ENCODE data around the gene CKAP4. TPM values are rescaled to one million over a fixed set of nuclear protein-coding genes. Genes with fewer than 3 reads are reported as not detected.

Gene CKAP4
- total and polyA plus RNA-seq, 2 of the 13 experiments (the other 11 are each of a cell fraction or from before 2014, with no cell fraction given), result 39.2 to 70.2 TPM

- TF ChIP-seq FOXO1 (CRISPR knock-in tag; IDR thresholded peaks at IDR 0.05) (peak; percentile 96), DDIT3 (CRISPR knock-in tag; IDR thresholded peaks at IDR 0.05) (no peak), ETV5 (CRISPR knock-in tag; IDR thresholded peaks at IDR 0.05; ENCODE audit: borderline replicate concordance) (peak; percentile 98), PAX8 (CRISPR knock-in tag; IDR thresholded peaks at IDR 0.05; ENCODE audit: borderline replicate concordance) (no peak), ZKSCAN5 (CRISPR knock-in tag; IDR thresholded peaks at IDR 0.05) (peak; percentile 75; the same call in 1 of the 2 replicates), ZNF224 (CRISPR knock-in tag; IDR thresholded peaks at IDR 0.05) (0 out of 2 replicates have a peak, but pooled peaks have one; percentile 54), ZBTB49 (CRISPR knock-in tag; IDR thresholded peaks at IDR 0.05; ENCODE audit: borderline replicate concordance) (no peak), EEA1 (CRISPR knock-in tag; IDR thresholded peaks at IDR 0.05; ENCODE audit: borderline replicate concordance) (no peak), ZNF775 (CRISPR knock-in tag; IDR thresholded peaks at IDR 0.05; ENCODE audit: borderline replicate concordance) (no peak), EED (CRISPR knock-in tag; IDR thresholded peaks at IDR 0.05) (no peak), TARDBP (CRISPR knock-in tag; IDR thresholded peaks at IDR 0.05) (peak; percentile 78; the same call in 1 of the 2 replicates), ZNF142 (CRISPR knock-in tag; IDR thresholded peaks at IDR 0.05) (no peak), ZNF18 (CRISPR knock-in tag; IDR thresholded peaks at IDR 0.05; ENCODE audit: insufficient replicate concordance) (no peak), ZBTB33 (CRISPR knock-in tag; IDR thresholded peaks at IDR 0.05) (no peak), CREB1 (IDR thresholded peaks at IDR 0.05) (peak; percentile 38; the same call in 1 of the 2 replicates), CREB1 (CRISPR knock-in tag; IDR thresholded peaks at IDR 0.05) (peak; percentile 76)
Measured at GRCh38 chr12:106284358-106285105, 36.7 kb upstream of the CKAP4 start (continued).

Measured in HepG2 (cell line).